HepG2 (cell line): ENCODE results near the gene STK40. TPM values are rescaled to one million over a fixed set of nuclear protein-coding genes. Genes with fewer than 3 reads are reported as not detected.

Source experiments
- ELF1 ChIP-seq: sonication (generic); formaldehyde crosslinking; IDR thresholded peaks from 2 replicates; pipeline ENCODE4 v1.4.0; 2020; ENCODE audit warnings: missing genetic modification reagents
- KLF12 ChIP-seq: sonication (generic); formaldehyde crosslinking; IDR thresholded peaks from 2 replicates; pipeline ENCODE4 v1.4.0; 2020; ENCODE audit warnings: missing genetic modification reagents, borderline replicate concordance
- NFIB ChIP-seq: sonication (generic); formaldehyde crosslinking; IDR thresholded peaks from 2 replicates; pipeline ENCODE4 v1.9.0; 2021; ENCODE audit warnings: missing genetic modification reagents, mild to moderate bottlenecking, borderline replicate concordance
- ZFP62 ChIP-seq: sonication (generic); formaldehyde crosslinking; IDR thresholded peaks from 2 replicates; pipeline ENCODE4 v1.4.0; 2020; ENCODE audit warnings: missing genetic modification reagents
- ZFY ChIP-seq: sonication (generic); formaldehyde crosslinking; IDR thresholded peaks from 2 replicates; pipeline ENCODE4 v1.4.0; 2020; ENCODE audit warnings: missing genetic modification reagents
- ZKSCAN5 ChIP-seq: sonication (generic); formaldehyde crosslinking; IDR thresholded peaks from 2 replicates; pipeline ENCODE4 v1.5.1; 2020; ENCODE audit warnings: mild to moderate bottlenecking, missing genetic modification reagents
- ZNF253 ChIP-seq: sonication (generic); formaldehyde crosslinking; IDR thresholded peaks from 2 replicates; pipeline ENCODE4 v1.8.0; 2022; ENCODE audit warnings: mild to moderate bottlenecking, missing genetic modification reagents, borderline replicate concordance
- ZNF33A ChIP-seq: sonication (generic); formaldehyde crosslinking; IDR thresholded peaks from 2 replicates; pipeline ENCODE4 v1.5.1; 2020; ENCODE audit warnings: missing genetic modification reagents, mild to moderate bottlenecking, moderate library complexity, borderline replicate concordance
- ZNF441 ChIP-seq: sonication (generic); formaldehyde crosslinking; IDR thresholded peaks from 2 replicates; pipeline ENCODE4 v1.7.0; 2021; ENCODE audit warnings: missing genetic modification reagents, borderline replicate concordance
- ZNF747 ChIP-seq: sonication (generic); formaldehyde crosslinking; IDR thresholded peaks from 2 replicates; pipeline ENCODE4 v1.8.1; 2023; ENCODE audit warnings: missing genetic modification reagents, mild to moderate bottlenecking, borderline replicate concordance
- polyA plus RNA-seq, 8 experiments: library from polyadenylated mRNA; depleted of rRNA in 3 of 8; stranded (reverse) in 7 of 8; unstranded in 1 of 8; fragments of >200 nt; fragmentation: Illumina TruSeq in 4 of 8; extraction: Trizol in 4 of 8; gene quantifications; 2 replicates each; pipeline versions ENCODE4 v1.2.1 to v1.2.3, GENCODE V29; 2011 to 2016; ENCODE audit warnings: low read depth in 4 of 8, missing spikeins in 1 of 8, mixed read lengths in 1 of 8; ENCODE audit not compliant: insufficient read depth in 1 of 8
- total RNA-seq, 5 experiments: library from RNA; depleted of rRNA; stranded (reverse); fragments of >200 nt; fragmentation: Illumina TruSeq; extraction: Trizol; gene quantifications; 2 replicates each; pipeline ENCODE4 v1.2.3, GENCODE V29; 2016; ENCODE audit warnings: low read depth in 1 of 5
- TF ChIP-seq, protein P1 (sequence below): sonication (generic); formaldehyde crosslinking; conservative IDR thresholded peaks from 2 replicates; pipeline ENCODE4 v1.8.1; 2023; ENCODE audit warnings: missing genetic modification reagents
- TF ChIP-seq, protein P2 (sequence below): sonication (generic); formaldehyde crosslinking; IDR thresholded peaks from 2 replicates; pipeline ENCODE4 v1.8.0; 2023; ENCODE audit warnings: mild to moderate bottlenecking, missing genetic modification reagents
- TF ChIP-seq, protein P3 (sequence below): sonication (generic); formaldehyde crosslinking; IDR thresholded peaks from 2 replicates; pipeline ENCODE4 v1.8.0; 2022; ENCODE audit warnings: mild to moderate bottlenecking, missing genetic modification reagents, borderline replicate concordance
- TF ChIP-seq, protein P4 (sequence below): sonication (generic); formaldehyde crosslinking; IDR thresholded peaks from 2 replicates; pipeline ENCODE4 v1.9.0; 2021; ENCODE audit warnings: missing genetic modification reagents, borderline replicate concordance
- TF ChIP-seq, protein P5 (sequence below): sonication (generic); formaldehyde crosslinking; IDR thresholded peaks from 2 replicates; pipeline ENCODE4 v1.9.0; 2021; ENCODE audit warnings: mild to moderate bottlenecking, missing genetic modification reagents

STK40 gene
- total and polyA plus RNA-seq, 2 of the 13 experiments (the other 11 are each of a cell fraction or from before 2014, with no cell fraction given), result 33.8 to 35.1 TPM

DNA sequence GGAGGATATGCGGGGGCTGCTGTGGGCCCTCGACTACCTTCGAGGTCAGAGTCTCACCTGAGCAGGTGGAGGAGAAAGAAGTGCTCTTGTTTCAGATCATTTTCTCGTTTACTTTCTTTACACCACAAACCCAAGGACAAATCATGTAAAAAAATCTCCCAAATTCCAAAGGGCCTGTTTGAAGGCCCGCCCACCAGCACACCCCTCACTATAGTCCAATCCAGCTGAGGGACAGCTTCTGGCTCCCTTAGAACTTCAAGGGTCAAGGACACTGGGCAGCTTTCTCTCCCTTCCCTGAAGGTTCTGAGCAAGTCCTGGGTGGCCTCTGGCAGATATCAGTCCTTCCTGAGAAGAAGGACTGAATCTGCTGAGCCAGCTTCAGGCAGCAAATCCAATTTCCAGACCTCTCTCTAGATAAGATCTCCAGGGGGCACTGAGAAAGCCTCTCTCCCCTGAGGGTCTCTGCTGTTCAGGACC, 5.5 kb downstream of the STK40 start (continued):
- TF ChIP-seq, protein P1, sequence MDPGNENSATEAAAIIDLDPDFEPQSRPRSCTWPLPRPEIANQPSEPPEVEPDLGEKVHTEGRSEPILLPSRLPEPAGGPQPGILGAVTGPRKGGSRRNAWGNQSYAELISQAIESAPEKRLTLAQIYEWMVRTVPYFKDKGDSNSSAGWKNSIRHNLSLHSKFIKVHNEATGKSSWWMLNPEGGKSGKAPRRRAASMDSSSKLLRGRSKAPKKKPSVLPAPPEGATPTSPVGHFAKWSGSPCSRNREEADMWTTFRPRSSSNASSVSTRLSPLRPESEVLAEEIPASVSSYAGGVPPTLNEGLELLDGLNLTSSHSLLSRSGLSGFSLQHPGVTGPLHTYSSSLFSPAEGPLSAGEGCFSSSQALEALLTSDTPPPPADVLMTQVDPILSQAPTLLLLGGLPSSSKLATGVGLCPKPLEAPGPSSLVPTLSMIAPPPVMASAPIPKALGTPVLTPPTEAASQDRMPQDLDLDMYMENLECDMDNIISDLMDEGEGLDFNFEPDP (CRISPR knock-in tag), result no peak
- no peak for TF ChIP-seq ZNF33A
- TF ChIP-seq ZKSCAN5 (CRISPR knock-in tag), result no peak
- no peak for TF ChIP-seq ZNF253 (CRISPR knock-in tag)
- TF ChIP-seq ZFY (CRISPR knock-in tag), result no peak
- no peak for TF ChIP-seq ZNF441 (CRISPR knock-in tag)
- TF ChIP-seq NFIB, result no peak
- no peak for TF ChIP-seq ELF1 (CRISPR knock-in tag)
- no peak for TF ChIP-seq ZNF747 (CRISPR knock-in tag)
- TF ChIP-seq, protein P2, sequence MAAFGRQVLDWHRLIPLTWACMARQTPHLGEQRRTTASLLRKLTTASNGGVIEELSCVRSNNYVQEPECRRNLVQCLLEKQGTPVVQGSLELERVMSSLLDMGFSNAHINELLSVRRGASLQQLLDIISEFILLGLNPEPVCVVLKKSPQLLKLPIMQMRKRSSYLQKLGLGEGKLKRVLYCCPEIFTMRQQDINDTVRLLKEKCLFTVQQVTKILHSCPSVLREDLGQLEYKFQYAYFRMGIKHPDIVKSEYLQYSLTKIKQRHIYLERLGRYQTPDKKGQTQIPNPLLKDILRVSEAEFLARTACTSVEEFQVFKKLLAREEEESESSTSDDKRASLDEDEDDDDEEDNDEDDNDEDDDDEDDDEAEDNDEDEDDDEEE (CRISPR knock-in tag), result no peak
- TF ChIP-seq, protein P3, sequence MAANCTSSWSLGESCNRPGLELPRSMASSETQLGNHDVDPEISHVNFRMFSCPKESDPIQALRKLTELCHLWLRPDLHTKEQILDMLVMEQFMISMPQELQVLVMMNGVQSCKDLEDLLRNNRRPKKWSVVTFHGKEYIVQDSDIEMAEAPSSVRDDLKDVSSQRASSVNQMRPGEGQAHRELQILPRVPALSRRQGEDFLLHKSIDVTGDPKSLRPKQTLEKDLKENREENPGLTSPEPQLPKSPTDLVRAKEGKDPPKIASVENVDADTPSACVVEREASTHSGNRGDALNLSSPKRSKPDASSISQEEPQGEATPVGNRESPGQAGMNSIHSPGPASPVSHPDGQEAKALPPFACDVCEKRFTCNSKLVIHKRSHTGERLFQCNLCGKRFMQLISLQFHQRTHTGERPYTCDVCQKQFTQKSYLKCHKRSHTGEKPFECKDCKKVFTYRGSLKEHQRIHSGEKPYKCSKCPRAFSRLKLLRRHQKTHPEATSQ (CRISPR knock-in tag), result no peak
- no peak for TF ChIP-seq KLF12 (CRISPR knock-in tag)
- TF ChIP-seq, protein P4, sequence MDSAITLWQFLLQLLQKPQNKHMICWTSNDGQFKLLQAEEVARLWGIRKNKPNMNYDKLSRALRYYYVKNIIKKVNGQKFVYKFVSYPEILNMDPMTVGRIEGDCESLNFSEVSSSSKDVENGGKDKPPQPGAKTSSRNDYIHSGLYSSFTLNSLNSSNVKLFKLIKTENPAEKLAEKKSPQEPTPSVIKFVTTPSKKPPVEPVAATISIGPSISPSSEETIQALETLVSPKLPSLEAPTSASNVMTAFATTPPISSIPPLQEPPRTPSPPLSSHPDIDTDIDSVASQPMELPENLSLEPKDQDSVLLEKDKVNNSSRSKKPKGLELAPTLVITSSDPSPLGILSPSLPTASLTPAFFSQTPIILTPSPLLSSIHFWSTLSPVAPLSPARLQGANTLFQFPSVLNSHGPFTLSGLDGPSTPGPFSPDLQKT (CRISPR knock-in tag), result no peak
- TF ChIP-seq, protein P5, sequence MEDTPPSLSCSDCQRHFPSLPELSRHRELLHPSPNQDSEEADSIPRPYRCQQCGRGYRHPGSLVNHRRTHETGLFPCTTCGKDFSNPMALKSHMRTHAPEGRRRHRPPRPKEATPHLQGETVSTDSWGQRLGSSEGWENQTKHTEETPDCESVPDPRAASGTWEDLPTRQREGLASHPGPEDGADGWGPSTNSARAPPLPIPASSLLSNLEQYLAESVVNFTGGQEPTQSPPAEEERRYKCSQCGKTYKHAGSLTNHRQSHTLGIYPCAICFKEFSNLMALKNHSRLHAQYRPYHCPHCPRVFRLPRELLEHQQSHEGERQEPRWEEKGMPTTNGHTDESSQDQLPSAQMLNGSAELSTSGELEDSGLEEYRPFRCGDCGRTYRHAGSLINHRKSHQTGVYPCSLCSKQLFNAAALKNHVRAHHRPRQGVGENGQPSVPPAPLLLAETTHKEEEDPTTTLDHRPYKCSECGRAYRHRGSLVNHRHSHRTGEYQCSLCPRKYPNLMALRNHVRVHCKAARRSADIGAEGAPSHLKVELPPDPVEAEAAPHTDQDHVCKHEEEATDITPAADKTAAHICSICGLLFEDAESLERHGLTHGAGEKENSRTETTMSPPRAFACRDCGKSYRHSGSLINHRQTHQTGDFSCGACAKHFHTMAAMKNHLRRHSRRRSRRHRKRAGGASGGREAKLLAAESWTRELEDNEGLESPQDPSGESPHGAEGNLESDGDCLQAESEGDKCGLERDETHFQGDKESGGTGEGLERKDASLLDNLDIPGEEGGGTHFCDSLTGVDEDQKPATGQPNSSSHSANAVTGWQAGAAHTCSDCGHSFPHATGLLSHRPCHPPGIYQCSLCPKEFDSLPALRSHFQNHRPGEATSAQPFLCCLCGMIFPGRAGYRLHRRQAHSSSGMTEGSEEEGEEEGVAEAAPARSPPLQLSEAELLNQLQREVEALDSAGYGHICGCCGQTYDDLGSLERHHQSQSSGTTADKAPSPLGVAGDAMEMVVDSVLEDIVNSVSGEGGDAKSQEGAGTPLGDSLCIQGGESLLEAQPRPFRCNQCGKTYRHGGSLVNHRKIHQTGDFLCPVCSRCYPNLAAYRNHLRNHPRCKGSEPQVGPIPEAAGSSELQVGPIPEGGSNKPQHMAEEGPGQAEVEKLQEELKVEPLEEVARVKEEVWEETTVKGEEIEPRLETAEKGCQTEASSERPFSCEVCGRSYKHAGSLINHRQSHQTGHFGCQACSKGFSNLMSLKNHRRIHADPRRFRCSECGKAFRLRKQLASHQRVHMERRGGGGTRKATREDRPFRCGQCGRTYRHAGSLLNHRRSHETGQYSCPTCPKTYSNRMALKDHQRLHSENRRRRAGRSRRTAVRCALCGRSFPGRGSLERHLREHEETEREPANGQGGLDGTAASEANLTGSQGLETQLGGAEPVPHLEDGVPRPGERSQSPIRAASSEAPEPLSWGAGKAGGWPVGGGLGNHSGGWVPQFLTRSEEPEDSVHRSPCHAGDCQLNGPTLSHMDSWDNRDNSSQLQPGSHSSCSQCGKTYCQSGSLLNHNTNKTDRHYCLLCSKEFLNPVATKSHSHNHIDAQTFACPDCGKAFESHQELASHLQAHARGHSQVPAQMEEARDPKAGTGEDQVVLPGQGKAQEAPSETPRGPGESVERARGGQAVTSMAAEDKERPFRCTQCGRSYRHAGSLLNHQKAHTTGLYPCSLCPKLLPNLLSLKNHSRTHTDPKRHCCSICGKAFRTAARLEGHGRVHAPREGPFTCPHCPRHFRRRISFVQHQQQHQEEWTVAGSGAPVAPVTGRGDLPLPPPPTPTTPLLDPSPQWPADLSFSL (CRISPR knock-in tag), result no peak
- TF ChIP-seq ZFP62 (CRISPR knock-in tag), result no peak
